ENCODE data around the gene MICAL3.
"Not testable (repeated sequence)": the region's sequence is repeated elsewhere in the genome, so short reads cannot be mapped to it uniquely, and the experiment has no call there.

MICAL3 gene

DNA sequence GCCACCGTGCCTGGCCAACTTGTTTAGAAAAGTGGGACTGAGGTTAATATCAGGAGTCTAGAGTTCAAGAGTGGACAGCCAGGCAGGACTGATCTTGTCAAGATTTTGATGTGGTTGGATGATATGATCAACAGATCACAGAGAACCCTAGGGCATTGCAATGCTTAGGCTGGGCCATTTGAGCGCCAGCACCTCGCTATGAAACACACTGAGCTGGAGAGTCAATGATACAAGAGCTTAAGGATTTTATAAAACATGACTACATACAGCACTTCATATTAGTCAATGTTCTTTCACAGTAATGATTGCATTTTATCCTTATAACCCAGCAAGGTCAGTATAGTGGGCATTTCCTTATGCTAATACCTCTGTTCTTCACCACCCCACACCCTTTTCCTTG lies 38.1 kb upstream of the MICAL3 start:
- intact Hi-C loops (cut with DNase I), result no loop called here
- peak in 1 of 10 donors; percentile 11 for DNase-seq

DNA sequence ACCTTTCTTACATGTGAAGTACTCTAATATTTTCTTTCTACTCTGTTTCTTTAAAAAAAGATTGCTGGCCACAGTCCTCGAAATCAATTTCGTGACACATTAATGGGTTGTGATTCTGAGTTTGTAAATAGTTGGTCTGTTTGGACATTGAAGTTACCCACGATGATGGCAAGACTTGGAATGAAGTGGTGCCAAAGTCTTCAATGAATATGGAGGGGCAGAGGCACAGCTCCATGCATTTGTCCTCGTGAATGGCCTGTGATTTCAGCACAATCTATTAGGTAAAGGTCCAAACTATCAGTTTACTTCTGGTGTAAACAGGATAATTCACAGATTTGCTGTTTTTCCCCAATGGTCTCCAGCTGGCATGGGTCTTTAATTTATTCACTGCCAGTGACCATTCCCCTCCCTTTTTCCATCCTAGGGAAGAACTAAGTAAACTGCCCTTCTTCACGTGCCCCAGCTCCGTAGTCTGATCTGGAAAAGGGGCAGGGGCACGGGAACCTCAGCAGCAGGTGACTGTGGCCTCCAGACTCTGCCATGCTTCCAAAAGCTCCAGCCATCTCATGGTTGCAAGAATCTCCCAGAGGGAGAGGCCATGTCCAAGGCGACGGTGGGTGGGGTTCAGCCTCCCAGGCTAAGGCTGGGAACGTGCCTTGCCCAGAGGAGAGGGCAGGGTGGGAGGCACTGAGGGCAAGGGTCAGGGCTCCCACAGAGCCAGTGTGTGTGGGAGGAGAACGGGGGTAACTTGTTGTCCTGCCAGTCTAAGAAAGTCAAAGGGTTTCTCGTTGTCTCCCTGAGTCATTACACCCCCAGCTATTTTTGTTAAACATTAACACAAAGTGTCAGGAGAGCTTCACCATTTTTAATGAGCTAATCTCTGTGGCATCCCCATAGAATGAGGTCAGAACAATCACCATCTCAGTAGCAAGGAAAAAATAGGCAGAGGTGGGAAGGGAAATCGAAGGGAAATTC lies 36.6 kb upstream of the MICAL3 start:
- intact Hi-C loops (cut with DNase I), result no loop called here
- DNase-seq, result peak in 1 of 10 donors; percentile 66

DNA sequence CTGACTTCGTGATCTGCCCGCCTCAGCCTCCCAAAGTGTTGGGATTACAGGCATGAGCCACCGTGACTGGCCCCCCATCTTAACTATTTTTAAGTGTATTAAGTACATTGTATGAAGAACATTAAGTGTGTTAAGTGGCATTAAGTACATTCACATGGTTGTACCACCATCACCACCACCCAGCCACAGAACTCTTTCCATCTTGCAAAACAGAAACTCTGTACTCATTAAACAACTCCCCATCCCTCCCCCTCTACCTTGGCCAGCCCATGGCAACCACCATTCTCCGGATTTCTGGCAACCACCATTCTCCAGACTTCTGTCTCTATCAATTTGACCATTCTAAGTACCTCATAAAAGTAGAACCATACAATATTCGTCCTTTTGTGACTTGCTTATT lies 35.6 kb upstream of the MICAL3 start:
- DNase-seq, result peak in 1 of 10 donors; percentile 9
- intact Hi-C loops (cut with DNase I), result no loop called here

DNA sequence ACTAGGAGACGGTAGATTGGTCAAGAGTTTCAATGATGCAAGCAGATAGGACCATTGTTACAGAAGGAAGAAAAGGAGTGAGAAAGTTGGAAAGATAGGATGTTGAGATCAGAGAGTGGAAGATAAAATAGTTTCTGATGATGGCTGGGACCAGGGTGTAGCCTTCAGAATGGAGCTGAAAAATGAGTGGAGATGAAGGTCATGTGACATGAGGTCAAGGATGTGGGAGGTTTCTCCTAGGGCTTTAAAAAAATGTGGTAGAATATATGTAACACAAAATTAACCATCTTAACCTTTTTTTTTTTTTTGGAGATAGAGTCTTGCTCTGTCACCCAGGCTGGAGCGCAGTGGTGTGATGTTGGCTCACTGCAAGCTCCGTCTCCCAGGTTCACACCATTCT lies 35.1 kb upstream of the MICAL3 start:
- intact Hi-C loops (cut with DNase I), result no loop called here
- DNase-seq, result peak in 1 of 10 donors; percentile 12

- intact Hi-C loops (cut with DNase I), result no loop called here
- DNase-seq, result peak in 1 of 10 donors; percentile 17
These were observed 34.7 kb upstream of the MICAL3 start for GRCh38 chr22:18059094-18059417.

GRCh38 chr22:18058371-18059093 lies 34.2 kb upstream of the MICAL3 start:
- intact Hi-C loops (cut with DNase I), result no loop called here

DNA sequence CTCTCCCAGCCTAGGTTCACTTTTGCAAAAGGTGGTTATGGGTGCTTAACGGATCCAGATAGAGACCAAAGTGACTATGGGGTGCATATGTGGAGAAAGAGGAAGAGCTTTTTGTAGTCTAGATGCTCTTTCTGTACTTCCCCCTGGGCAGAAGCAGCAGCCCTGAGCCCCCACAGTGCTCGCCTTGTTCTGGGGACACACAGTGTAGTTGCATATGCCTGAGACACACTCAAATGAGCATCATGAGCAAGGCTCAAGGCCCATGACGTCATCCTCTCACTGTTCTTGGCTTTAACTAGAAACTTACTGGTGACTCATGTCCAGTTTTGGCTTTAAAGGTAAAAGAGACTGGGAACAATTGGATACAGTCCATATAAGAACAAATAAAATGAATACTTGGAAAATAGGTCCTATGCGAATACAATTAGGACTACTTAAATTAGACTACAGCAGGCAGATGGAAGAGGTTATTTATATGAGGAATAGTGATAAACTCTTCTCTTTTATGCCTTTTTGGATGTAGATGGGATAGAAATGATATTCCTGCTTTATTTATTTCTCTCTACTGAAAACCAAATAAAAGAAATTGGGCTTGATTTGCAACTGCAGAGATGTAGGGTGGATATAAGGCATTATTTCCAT lies 33.3 kb upstream of the MICAL3 start:
- intact Hi-C loops (cut with DNase I), result no loop called here
- DNase-seq, result peak in 9 of 10 donors; percentile 32 to 95 (median 63)

More at GRCh38 chr22:18058371-18059093, 34.2 kb upstream of the MICAL3 start:
- peak in 1 of 10 donors; percentile 55 for DNase-seq

DNA sequence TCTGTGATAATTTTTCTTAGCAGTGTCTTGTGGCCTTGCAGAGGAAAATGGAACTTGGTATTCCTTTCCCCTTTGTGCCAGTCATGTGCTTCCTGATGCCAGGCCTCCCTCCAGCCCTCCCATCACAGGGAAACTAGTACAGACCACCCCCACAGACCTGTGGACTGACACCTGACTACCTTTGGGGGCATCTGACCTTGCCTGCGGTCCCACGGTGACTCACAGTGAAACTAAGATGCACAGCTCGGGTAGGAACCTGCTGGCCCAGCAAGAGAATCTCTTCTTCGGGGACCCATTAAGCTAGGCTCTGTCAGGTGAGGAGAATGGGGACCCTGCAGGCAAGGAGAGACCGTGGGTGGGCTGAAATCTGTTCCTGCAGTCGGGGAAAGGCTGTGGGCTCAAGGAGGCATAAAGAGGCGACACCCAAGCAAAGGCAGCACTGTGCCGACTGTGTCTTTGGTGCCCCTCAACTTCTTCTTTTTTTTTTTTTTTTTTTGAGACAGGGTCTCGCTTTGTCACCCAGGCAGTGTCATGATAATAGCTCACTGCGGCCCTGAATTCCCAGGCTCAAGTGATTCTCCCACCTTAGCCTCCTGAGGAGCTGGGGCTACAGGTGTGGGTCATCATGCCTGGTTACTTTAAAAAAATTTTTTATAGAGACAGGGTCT lies 32.6 kb upstream of the MICAL3 start:
- peak in 1 of 10 donors; percentile 42 for DNase-seq
- intact Hi-C loops (cut with DNase I), result no loop called here

DNA sequence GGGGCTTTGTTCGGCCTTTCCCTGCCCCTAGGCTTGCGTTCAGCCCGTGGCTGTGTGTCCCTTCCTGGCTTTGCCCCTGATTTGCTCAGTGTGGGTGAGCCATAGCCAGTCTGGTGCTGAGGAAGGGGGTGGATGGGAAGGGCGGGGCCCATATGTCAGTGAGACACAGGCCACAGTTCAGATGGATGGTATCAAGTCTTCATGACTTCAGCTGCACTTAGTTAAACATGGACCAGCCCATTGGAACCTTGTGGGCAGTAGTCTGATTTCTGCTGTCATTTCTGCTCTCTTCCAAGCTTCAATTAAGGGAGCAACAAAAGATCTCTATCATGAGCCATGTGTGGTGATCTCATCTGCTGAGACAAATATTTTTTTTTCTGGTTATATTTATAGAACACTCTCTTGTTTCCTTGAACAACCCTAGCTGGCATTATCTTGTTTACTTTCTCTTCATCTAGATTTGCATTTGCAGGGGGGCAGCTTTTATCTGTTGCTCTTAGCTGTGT lies 31.9 kb upstream of the MICAL3 start:
- peak in 9 of 10 donors; percentile 38 to 95 (median 63) for DNase-seq
- intact Hi-C loops (cut with DNase I), result no loop called here

DNA sequence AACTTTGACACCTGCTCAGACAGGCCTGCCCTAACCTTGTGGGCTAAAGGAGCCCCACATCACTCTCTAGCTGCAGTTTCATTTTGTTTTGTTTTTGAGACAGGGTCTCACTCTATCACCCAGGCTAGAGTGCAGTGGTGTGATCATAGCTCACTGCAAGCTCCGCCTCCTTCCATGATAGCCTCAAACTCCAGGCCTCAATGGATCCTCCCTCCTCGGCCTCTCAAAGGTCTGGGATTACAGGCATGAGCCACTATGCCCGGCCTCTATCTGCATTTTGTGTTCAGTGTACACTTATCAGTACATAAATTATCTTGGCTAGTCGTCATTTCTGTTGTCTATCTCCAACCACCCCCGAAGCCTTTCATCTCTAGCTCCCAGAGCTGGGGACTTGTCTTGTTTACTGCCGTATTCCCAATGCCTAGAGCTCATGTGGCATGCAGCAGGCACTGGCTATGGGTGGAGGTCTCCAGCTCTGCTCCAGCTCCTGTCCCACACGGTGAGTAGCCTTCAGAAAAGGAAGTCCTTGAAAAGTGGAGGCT lies 31.3 kb upstream of the MICAL3 start:
- DNase-seq, result no peak
- intact Hi-C loops (cut with DNase I), result no loop called here

DNA sequence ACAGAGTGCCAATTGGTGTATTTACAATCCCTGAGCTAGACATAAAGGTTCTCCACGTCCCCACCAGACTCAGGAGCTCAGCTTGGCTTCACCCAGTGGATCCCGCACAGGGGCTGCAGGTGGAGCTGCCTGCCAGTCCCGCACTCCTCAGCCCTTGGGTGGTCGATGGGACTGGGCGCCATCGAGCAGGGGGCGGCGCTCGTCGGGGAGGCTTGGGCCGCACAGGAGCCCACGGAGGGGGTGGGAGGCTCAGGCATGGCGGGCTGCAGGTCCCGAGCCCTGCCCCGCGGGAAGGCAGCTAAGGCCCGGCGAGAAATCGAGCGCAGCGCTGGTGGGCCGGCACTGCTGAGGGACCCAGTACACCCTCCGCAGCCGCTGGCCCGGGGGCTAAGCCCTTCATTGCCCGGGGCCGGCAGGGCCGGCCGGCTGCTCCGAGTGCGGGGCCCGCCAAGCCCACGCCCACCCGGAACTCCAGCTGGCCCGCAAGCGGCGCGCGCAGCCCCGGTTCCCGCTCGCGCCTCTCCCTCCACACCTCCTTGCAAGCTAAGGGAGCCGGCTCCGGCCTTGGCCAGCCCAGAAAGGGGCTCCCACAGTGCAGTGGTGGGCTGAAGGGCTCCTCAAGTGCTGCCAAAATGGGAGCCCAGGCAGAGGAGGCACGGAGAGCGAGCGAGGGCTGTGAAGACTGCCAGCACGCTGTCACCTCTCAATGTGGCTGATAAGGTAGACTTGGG lies 29.0 kb upstream of the MICAL3 start:
- intact Hi-C loops (cut with DNase I), result not testable (repeated sequence)
- DNase-seq, result peak in 1 of 10 donors; percentile 77

- DNase-seq, result peak in 1 of 10 donors; percentile 18
- intact Hi-C loops (cut with DNase I), result not testable (repeated sequence)
These were observed 26.8 kb upstream of the MICAL3 start for GRCh38 chr22:18051113-18051512.

DNA sequence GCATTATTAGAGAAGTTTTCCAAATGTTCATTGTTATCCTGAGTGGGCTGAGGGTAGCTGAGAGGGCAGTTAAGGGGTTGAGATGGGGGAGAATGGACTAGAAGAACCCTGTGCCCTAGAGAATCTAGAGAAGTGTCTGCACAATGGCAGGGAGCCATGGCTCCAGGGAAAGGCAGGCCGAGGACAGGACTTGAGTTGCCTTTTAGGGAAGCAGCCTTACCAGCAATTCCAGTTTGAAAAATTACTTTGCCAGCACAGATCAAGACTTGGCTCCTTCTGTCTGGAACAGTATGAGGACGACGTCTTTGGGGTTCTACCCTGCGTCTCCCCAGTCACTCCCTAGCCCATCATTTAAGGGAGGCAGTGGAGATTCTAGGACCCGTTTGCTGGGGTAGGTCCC lies 25.7 kb upstream of the MICAL3 start:
- intact Hi-C loops (cut with DNase I), result no loop called here
- peak in 1 of 10 donors; percentile 42 for DNase-seq

GRCh38 chr22:18048441-18048898 lies 24.1 kb upstream of the MICAL3 start:
- DNase-seq, result peak in 1 of 10 donors; percentile 52
- intact Hi-C loops (cut with DNase I), result no loop called here

DNA sequence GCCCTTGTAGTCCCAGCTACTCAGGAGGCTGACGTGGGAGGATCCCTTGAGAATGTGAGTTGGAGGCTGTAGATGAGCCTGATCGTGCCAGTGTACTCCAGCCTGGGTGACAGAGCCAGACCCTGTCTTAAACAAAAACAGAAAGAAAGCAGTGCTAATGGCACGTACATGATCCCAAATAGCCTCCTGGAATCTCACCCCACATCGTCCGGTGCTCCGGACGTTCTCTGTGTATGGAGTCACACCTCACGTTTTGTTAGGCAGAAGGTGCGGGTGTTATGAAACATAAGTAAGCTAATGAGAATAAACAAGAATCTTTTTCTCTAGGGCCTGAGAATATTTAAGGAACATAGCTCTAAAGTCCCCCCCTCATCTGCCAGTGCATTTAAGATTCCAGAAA lies 23.7 kb upstream of the MICAL3 start:
- peak in 1 of 10 donors; percentile 32 for DNase-seq
- intact Hi-C loops (cut with DNase I), result no loop called here

- DNase-seq, result no peak
- intact Hi-C loops (cut with DNase I), result no loop called here
These were observed 21.4 kb upstream of the MICAL3 start for GRCh38 chr22:18045794-18046193.

DNA sequence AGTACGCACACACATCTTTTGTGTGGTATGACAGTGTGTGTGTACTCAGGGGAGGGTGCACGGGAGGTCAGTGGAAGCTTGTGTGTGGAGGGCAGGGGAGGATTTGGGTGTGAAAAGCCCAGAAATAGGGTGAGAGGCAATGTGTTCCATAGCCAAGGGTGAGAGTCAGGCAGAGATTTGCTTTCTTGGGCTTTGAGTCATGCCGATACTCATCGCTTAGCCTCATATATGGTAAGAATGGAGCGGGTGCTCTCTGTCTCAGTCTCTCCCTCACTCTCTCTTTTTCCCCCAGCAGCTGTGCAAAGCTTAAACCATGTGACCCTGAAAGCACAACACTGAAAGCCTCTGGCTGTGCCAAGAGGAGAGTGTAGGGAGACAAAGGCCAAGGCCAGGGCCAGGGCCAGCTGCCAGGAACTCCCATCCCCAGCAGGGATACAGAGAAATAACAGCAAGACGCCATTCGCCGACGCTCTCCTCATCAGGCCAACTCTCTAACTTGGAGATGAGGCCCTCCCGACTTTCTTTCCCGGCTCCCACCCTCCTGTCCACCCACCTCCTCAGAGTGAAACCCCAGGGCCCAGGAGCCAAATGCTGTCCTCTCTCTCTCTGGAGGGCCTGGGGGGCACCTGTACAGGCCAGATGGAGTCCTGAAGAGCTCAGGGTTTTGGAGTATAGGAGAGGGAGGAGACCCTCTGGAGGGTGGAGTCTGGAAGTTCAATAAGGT lies 20.3 kb upstream of the MICAL3 start:
- intact Hi-C loops (cut with DNase I), result no loop called here
- peak; percentile 76 to 98 (median 88) for DNase-seq

DNA sequence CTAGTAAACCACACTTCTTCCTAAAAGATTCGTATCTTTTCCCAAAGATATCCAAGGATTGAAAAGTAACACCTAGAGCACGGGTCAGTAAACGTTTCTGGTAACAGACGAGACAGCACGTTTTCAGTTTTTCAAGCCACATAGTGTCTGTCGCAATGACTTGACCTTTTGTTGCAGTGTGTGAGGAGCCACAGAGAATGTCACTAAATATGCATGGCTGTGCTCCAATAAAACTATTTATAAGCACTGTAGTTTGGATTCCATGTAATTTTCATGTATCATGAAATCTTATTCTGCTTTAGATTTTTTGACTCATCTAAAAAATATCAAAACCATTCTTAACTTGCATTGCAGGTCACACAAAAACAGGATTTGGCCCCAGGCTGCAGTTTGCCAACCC lies 18.3 kb upstream of the MICAL3 start:
- DNase-seq, result peak in 1 of 10 donors; percentile 8

More for the DNA sequence above, 18.3 kb upstream of the MICAL3 start:
- intact Hi-C loops (cut with DNase I), result no loop called here
